22Rv1 (cell line): ENCODE results near the gene MZT2B.
"Not testable (repeated sequence)": the region's sequence is repeated elsewhere in the genome, so short reads cannot be mapped to it uniquely, and the experiment has no call there.

Experiments
- ZFX ChIP-seq: fragments of 450-650 bp; IDR thresholded peaks from 2 replicates; pipeline ENCODE4 v1.6.1; 2017; ENCODE audit warnings: antibody characterized with exemption, borderline replicate concordance
- TF ChIP-seq, protein P1 (sequence below): fragments of 450-650 bp; IDR thresholded peaks from 2 replicates; pipeline ENCODE4 v1.5.1; 2017; ENCODE audit warnings: mild to moderate bottlenecking

DNA sequence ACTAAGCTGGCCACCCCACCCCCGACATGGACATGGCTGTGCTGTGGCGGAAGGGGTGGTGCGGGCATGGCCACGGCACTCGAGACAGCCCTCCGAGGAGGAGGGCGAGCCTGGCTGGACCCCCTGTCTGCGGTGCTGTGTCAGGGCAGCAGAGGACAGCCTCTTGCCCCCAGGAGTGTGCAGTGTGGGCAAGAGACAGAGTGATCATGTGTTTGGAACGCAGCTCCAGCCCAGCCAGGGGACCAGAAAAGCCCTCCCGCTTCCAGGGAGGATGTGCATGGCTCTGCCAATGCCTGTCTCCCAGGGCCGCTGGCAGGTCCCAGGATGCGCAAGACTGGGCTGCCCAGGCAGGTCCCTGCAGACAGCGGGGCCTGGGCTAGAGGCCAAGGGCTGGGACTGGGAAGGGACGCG lies 43.2 kb upstream of the MZT2B start:
- TF ChIP-seq, protein P1, sequence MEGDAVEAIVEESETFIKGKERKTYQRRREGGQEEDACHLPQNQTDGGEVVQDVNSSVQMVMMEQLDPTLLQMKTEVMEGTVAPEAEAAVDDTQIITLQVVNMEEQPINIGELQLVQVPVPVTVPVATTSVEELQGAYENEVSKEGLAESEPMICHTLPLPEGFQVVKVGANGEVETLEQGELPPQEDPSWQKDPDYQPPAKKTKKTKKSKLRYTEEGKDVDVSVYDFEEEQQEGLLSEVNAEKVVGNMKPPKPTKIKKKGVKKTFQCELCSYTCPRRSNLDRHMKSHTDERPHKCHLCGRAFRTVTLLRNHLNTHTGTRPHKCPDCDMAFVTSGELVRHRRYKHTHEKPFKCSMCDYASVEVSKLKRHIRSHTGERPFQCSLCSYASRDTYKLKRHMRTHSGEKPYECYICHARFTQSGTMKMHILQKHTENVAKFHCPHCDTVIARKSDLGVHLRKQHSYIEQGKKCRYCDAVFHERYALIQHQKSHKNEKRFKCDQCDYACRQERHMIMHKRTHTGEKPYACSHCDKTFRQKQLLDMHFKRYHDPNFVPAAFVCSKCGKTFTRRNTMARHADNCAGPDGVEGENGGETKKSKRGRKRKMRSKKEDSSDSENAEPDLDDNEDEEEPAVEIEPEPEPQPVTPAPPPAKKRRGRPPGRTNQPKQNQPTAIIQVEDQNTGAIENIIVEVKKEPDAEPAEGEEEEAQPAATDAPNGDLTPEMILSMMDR: not testable (repeated sequence)
- TF ChIP-seq ZFX: not testable (repeated sequence)
